Activated CD4-positive, alpha-beta T cell treated with anti-CD3 and anti-CD28 coated beads for 36 hours (primary cell): ENCODE measurements around the gene ARHGEF16. TPM values are rescaled to one million over a fixed set of nuclear protein-coding genes. Genes with fewer than 3 reads are reported as not detected.
A peak's percentile ranks its signal among the peaks of the same experiment; 100 is the strongest.

Source experiments
- ATAC-seq: fragments of 200-7000 bp; cut with Tn5 transposase; one replicate; pipeline ENCODE4 v1.10.0; 2021; ENCODE audit warnings: mild to moderate bottlenecking, moderate library complexity
- CTCF ChIA-PET: fragments of 350-600 bp; sonication (Branson Sonifier 250); formaldehyde crosslinking; loops from one replicate; lab custom pipeline; 2021; ENCODE audit warnings: antibody characterized with exemption; lab: Charles Lee
- POLR2A ChIA-PET: fragments of 350-600 bp; sonication (Branson Sonifier 250); formaldehyde crosslinking; loops from one replicate; lab custom pipeline; 2021; ENCODE audit warnings: antibody characterized with exemption, inconsistent platforms; lab: Charles Lee
- DNase-seq: peaks from one replicate; pipeline ENCODE4 v3.0.0-alpha.2; 2020
- H3K27ac Mint-ChIP-seq: one replicate; pipeline ENCODE4 v1.8.0; 2021; ENCODE audit warnings: mixed read lengths
- H3K27me3 Mint-ChIP-seq: one replicate; pipeline ENCODE4 v1.8.0; 2021; ENCODE audit warnings: mixed read lengths
- H3K36me3 Mint-ChIP-seq: one replicate; pipeline ENCODE4 v1.8.0; 2021; ENCODE audit warnings: low read depth, mixed read lengths
- H3K4me1 Mint-ChIP-seq: one replicate; pipeline ENCODE4 v1.8.0; 2021; ENCODE audit warnings: mixed read lengths
- H3K4me3 Mint-ChIP-seq: one replicate; pipeline ENCODE4 v1.8.0; 2021; ENCODE audit warnings: mild to moderate bottlenecking, moderate library complexity, mixed read lengths
- H3K9me3 Mint-ChIP-seq: one replicate; pipeline ENCODE4 v1.8.0; 2021; ENCODE audit warnings: low read depth, mixed read lengths
- intact Hi-C, 2 experiments: fragments of 100-400 bp; cut with DNase I in 1 of 2; cut with micrococcal nuclease in 1 of 2; formaldehyde crosslinking; loops; one replicate each; pipeline versions ENCODE4 v1.14.2 to v1.15.1; 2022 to 2024; cut with DNase I, micrococcal nuclease
- total RNA-seq, 2 experiments: library from RNA; stranded (reverse); gene quantifications; one replicate each; pipeline ENCODE4 v1.2.3, GENCODE V29; 2021

The ARHGEF16 gene
- total RNA-seq, 2 experiments from 2014 or later, result not detected

- no peaks in the 10 kb centered on the region for H3K9me3 Mint-ChIP-seq
Measured at GRCh38 chr1:3461238-3461933, 6.9 kb downstream of the ARHGEF16 start.

GRCh38 chr1:3461934-3462275 is 7.4 kb downstream of the ARHGEF16 start:
- CTCF ChIA-PET, result no interaction called here
- Mint-ChIP-seq H3K4me3 (no peak overlapping the region), H3K27ac (no peak overlapping the region), H3K27me3 (no peaks in the 10 kb centered on the region), H3K4me1 (no peaks in the 10 kb centered on the region), H3K36me3 (no peaks in the 10 kb centered on the region), H3K9me3 (no peaks in the 10 kb centered on the region)
- ATAC-seq, result no peak
- POLR2A ChIA-PET, result no interaction called here
- intact Hi-C loops, result no loop called here
- no peak for DNase-seq

More at GRCh38 chr1:3461238-3461933, 6.9 kb downstream of the ARHGEF16 start:
- POLR2A ChIA-PET, result no interaction called here
- Mint-ChIP-seq H3K27me3 (no peaks in the 10 kb centered on the region), H3K4me3 (no peak overlapping the region), H3K4me1 (no peaks in the 10 kb centered on the region), H3K36me3 (no peaks in the 10 kb centered on the region), H3K27ac (no peak overlapping the region)
- no peak for ATAC-seq
- intact Hi-C loops, result no loop called here
- DNase-seq, result no peak
- CTCF ChIA-PET, result no interaction called here

GRCh38 chr1:3462356-3463012 is 8.0 kb downstream of the ARHGEF16 start:
- ATAC-seq (no peak), DNase-seq (no peak)
- intact Hi-C loops, result no loop called here
- Mint-ChIP-seq H3K27ac (no peak overlapping the region), H3K27me3 (no peaks in the 10 kb centered on the region), H3K9me3 (no peaks in the 10 kb centered on the region), H3K4me3 (no peak overlapping the region), H3K36me3 (no peaks in the 10 kb centered on the region), H3K4me1 (no peaks in the 10 kb centered on the region)
- ChIA-PET POLR2A (no interaction called here), CTCF (interaction anchor here (1.3 kb wide), 1 partner anchor 9 kb away, joined by 4 read pairs; no protein-coding TSS in a partner anchor)

DNA sequence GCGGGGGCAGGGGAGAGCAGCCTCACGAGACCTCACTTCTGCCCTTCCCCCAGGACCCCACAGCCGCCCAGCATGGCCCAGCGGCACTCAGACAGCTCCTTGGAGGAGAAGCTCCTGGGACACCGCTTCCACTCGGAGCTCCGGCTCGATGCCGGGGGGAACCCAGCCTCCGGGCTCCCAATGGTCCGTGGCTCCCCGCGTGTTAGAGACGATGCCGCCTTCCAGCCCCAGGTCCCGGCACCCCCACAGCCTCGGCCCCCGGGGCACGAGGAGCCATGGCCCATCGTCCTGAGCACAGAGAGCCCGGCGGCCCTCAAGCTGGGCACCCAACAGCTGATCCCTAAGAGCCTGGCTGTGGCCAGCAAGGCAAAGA is 8.5 kb downstream of the ARHGEF16 start:
- no peaks in the 10 kb centered on the region for H3K27me3 Mint-ChIP-seq
- CTCF ChIA-PET, result interaction anchor here (1.3 kb wide), 1 partner anchor 10 kb away, joined by 4 read pairs; no protein-coding TSS in a partner anchor

GRCh38 chr1:3463408-3463863 is 9.0 kb downstream of the ARHGEF16 start:
- ChIA-PET POLR2A (no interaction called here), CTCF (interaction anchor here (1.3 kb wide), 1 partner anchor 10 kb away, joined by 4 read pairs; no protein-coding TSS in a partner anchor)
- H3K27me3 Mint-ChIP-seq, result no peaks in the 10 kb centered on the region
- no peaks in the 10 kb centered on the region for H3K4me1 Mint-ChIP-seq
- no peak overlapping the region for H3K27ac Mint-ChIP-seq
- ATAC-seq (no peak), DNase-seq (peak; percentile 3)
- intact Hi-C loops, result no loop called here
- H3K9me3 Mint-ChIP-seq, result no peaks in the 10 kb centered on the region
- no peak overlapping the region for H3K4me3 Mint-ChIP-seq
- H3K36me3 Mint-ChIP-seq, result no peaks in the 10 kb centered on the region

More for the DNA sequence above, 8.5 kb downstream of the ARHGEF16 start:
- no peaks in the 10 kb centered on the region for H3K36me3 Mint-ChIP-seq
- no peak for DNase-seq
- intact Hi-C loops, result no loop called here
- no peak for ATAC-seq
- no peak overlapping the region for H3K27ac Mint-ChIP-seq
- POLR2A ChIA-PET, result no interaction called here
- no peaks in the 10 kb centered on the region for H3K4me1 Mint-ChIP-seq
- no peak overlapping the region for H3K4me3 Mint-ChIP-seq
- no peaks in the 10 kb centered on the region for H3K9me3 Mint-ChIP-seq

- ChIA-PET CTCF (interaction anchor here (1.3 kb wide), 1 partner anchor 11 kb away, joined by 4 read pairs; no protein-coding TSS in a partner anchor), POLR2A (no interaction called here)
- peak; percentile 3 for DNase-seq
- Mint-ChIP-seq H3K27ac (no peak overlapping the region), H3K4me1 (no peaks in the 10 kb centered on the region), H3K4me3 (no peak overlapping the region), H3K27me3 (no peaks in the 10 kb centered on the region), H3K9me3 (no peaks in the 10 kb centered on the region), H3K36me3 (no peaks in the 10 kb centered on the region)
- no peak for ATAC-seq
- intact Hi-C loops, result no loop called here
Measured at GRCh38 chr1:3463891-3464648, 9.6 kb downstream of the ARHGEF16 start.

DNA sequence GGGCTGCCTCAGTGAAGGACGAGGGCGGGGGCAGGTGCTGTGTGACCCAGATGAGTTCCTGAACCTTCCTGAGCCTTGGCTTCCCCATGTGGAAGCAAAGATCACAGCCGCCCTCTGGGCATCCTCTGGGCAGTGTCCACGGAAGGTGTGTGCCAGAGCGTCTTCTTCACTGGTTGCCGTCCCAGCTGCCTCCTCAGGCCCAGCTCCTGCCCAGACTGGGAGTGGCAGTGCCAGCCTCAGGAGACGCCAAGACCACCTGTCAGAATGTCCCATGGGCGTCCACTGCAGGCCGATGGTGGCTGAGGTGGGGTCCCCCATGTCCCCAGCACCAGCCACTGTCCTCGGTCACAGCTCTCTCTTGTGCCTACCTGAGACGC is 10.2 kb downstream of the ARHGEF16 start:
- Mint-ChIP-seq H3K4me3 (no peak overlapping the region), H3K4me1 (no peaks in the 10 kb centered on the region), H3K36me3 (no peaks in the 10 kb centered on the region), H3K27me3 (no peaks in the 10 kb centered on the region), H3K27ac (no peak overlapping the region), H3K9me3 (no peaks in the 10 kb centered on the region)
- peak; percentile 2 for DNase-seq
- POLR2A ChIA-PET, result no interaction called here
- no peak for ATAC-seq
- CTCF ChIA-PET, result no interaction called here
- intact Hi-C loops, result no loop called here

DNA sequence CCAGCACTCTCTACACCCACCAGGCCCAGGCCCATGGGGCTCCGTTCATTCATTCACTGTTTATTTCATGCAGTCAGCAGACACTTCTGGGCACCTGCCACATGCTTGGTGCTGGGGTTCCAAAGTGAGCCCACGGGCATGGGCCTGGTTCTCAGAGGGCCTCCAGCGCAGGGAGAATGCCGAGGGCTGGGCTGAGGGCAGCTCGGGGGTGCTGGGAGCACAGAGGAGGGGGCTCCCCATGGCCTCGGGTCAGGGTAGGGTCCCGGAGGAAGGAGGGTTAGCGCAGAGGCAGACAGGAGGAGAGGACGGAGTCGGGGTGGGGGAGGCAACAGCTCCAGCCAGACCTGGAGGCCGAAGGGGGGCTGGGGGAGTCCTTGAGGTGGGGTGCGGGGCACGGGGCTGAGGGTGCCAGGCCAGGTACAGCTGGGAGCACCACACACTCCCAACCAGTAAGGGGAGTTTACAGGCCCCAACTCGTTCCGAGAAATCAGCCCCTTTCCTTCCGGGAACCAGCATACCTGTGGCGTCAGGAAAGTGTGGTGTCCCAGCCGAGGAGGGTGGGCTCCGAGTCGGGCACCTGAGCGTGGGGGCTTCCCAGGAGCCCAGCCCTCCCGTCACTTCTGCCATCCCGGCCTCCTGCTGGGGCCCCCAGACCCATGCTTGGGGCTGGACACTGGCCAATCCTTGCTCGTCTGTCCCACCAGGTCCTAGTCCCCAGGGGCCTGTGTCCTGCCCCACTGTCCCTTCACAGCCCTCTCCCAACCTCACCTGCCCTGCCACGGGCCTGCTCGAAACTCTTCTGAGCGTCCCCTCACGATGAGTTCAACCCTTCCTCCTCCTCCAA is 10.8 kb downstream of the ARHGEF16 start:
- Mint-ChIP-seq H3K27ac (no peak overlapping the region), H3K4me1 (no peaks in the 10 kb centered on the region), H3K36me3 (no peaks in the 10 kb centered on the region), H3K4me3 (no peak overlapping the region), H3K27me3 (no peaks in the 10 kb centered on the region), H3K9me3 (no peaks in the 10 kb centered on the region)
- ChIA-PET CTCF (no interaction called here), POLR2A (no interaction called here)
- ATAC-seq (no peak), DNase-seq (peak; percentile 2)
- intact Hi-C loops, result no loop called here

- Mint-ChIP-seq H3K4me1 (no peaks in the 10 kb centered on the region), H3K36me3 (no peaks in the 10 kb centered on the region), H3K27me3 (no peaks in the 10 kb centered on the region), H3K9me3 (no peaks in the 10 kb centered on the region), H3K4me3 (no peak overlapping the region), H3K27ac (no peak overlapping the region)
- intact Hi-C loops, result no loop called here
- DNase-seq (peak; percentile 3), ATAC-seq (no peak)
- ChIA-PET POLR2A (no interaction called here), CTCF (interaction anchor here (1.2 kb wide), 1 partner anchor 13 kb away, joined by 3 read pairs; no protein-coding TSS in a partner anchor)
Measured at GRCh38 chr1:3465935-3466321, 11.5 kb downstream of the ARHGEF16 start.

DNA sequence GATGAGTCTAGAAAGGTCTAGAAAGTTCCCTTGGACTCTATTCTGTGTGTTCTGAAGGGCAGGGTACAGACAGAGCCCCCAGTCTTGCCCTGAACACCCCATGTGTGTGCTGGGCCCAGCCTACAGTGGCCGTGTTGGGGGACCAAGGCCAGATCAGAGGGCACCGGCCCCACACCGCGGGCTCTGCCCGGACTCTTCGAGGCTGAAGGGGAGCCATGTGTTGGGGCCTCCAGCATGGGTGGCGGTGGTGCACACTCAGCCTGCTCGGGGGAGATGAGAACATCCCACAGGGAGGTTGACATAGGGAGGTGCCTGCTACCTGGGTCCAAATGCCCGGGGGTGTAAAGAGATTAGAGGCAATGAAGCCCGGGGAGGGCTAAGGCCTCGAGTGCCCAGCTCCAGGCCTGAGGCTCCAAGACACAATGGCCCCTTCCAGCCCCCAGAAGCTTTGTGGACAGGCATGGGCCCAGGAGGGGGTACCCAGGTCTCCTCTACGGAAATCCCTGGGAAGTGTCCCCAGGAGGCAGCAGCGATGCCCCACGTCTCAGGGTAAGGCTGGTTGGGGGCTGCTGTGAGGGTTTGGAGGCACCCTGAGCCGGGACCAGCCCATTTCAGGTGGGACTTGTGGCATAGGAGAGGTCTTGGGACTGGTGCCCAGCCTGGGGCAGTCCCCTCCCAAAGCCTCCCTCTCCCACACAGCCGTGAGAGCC is 12.1 kb downstream of the ARHGEF16 start:
- no peaks in the 10 kb centered on the region for H3K36me3 Mint-ChIP-seq
- CTCF ChIA-PET, result interaction anchor here (0.6 to 1.2 kb wide), 2 partner anchors 13 to 1373 kb away, joined by 3 read pairs; no protein-coding TSS in a partner anchor
- DNase-seq (peak; percentile 2), ATAC-seq (no peak)
- H3K4me1 Mint-ChIP-seq, result no peaks in the 10 kb centered on the region
- H3K27me3 Mint-ChIP-seq, result no peaks in the 10 kb centered on the region
- intact Hi-C loops, result no loop called here
- H3K4me3 Mint-ChIP-seq, result no peak overlapping the region
- POLR2A ChIA-PET, result no interaction called here
- no peak overlapping the region for H3K27ac Mint-ChIP-seq
- H3K9me3 Mint-ChIP-seq, result no peaks in the 10 kb centered on the region
